ENCODE results near the gene PSAPL1.

The PSAPL1 gene

GRCh38 chr4:7416745-7417432 is 17.8 kb downstream of the PSAPL1 start:
- no peak for ATAC-seq

- no peak for ATAC-seq
These were observed 18.6 kb downstream of the PSAPL1 start for GRCh38 chr4:7415927-7416686.

GRCh38 chr4:7414736-7415510 is 19.8 kb downstream of the PSAPL1 start:
- ATAC-seq: no peak

GRCh38 chr4:7414046-7414445 is 20.7 kb downstream of the PSAPL1 start:
- ATAC-seq: no peak

- ATAC-seq: no peak
These were observed 22.2 kb downstream of the PSAPL1 start for GRCh38 chr4:7412554-7412912.

- no peak for ATAC-seq
These were observed 22.7 kb downstream of the PSAPL1 start for GRCh38 chr4:7411896-7412553.

GRCh38 chr4:7411491-7411890 is 23.2 kb downstream of the PSAPL1 start:
- ATAC-seq: no peak

- ATAC-seq: no peak
These were observed 24.3 kb downstream of the PSAPL1 start for GRCh38 chr4:7410446-7410845.

- no peak for ATAC-seq
These were observed 26.6 kb downstream of the PSAPL1 start for GRCh38 chr4:7408166-7408565.

- no peak for ATAC-seq
These were observed 31.7 kb downstream of the PSAPL1 start for GRCh38 chr4:7403001-7403400.

- ATAC-seq: no peak
These were observed 32.2 kb downstream of the PSAPL1 start for GRCh38 chr4:7402526-7402925.

- ATAC-seq: no peak
These were observed 33.9 kb downstream of the PSAPL1 start for GRCh38 chr4:7400671-7401298.

- ATAC-seq: no peak
These were observed 35.1 kb downstream of the PSAPL1 start for GRCh38 chr4:7399440-7400234.

- ATAC-seq: no peak
These were observed 35.8 kb downstream of the PSAPL1 start for GRCh38 chr4:7398788-7399439.

GRCh38 chr4:7398104-7398423 is 36.7 kb downstream of the PSAPL1 start:
- no peak for ATAC-seq

GRCh38 chr4:7397206-7398103 is 37.3 kb downstream of the PSAPL1 start:
- no peak for ATAC-seq

GRCh38 chr4:7396186-7396910 is 38.4 kb downstream of the PSAPL1 start:
- ATAC-seq: no peak

GRCh38 chr4:7395645-7396044 is 39.1 kb downstream of the PSAPL1 start:
- ATAC-seq: no peak

- no peak for ATAC-seq
These were observed 39.9 kb downstream of the PSAPL1 start for GRCh38 chr4:7394681-7395451.
